GM18511 (cell line): ENCODE measurements around the gene RAP2B.
"Not testable (repeated sequence)": the region's sequence is repeated elsewhere in the genome, so short reads cannot be mapped to it uniquely, and the experiment has no call there.

Source experiments
- ATAC-seq: cut with Tn5 transposase; IDR thresholded peaks from one replicate; pipeline ENCODE4 v1.9.1; 2021; ENCODE audit warnings: mild to moderate bottlenecking, moderate library complexity; ENCODE audit not compliant: unreplicated experiment

The RAP2B gene

GRCh38 chr3:153192327-153192726, 30.3 kb downstream of the RAP2B start:
- no peak for ATAC-seq

DNA sequence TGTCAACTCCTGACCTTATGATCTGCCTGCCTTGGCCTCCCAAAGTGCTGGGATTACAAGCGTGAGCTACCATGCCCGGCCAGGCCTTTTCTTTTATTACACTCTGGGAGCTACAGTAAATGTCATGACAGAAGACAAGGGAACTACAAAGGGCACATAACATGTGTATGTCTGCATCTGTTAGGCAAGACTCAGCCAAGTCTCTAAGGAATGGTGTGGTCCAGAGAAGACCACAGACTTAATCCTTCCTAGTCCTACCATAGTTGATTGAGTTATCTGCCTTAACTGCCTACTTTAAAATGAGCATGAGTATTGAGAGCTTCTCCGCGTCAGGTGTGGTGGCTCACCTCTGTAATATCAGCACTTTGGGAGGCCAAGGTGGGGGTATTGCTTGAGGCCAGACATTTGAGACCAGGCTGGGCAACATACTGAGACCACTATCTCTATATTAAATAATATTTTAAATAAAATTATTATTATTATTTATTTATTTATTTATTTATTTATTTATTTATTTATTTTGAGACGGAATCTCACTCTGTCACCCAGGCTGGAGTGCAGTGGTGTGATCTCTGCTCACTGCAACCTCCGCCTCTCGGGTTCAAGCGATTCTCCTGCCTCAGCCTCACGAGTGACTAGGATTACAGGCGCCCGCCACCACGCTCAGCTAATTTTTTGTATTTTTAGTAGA, 31.9 kb downstream of the RAP2B start:
- not testable (repeated sequence) for ATAC-seq

DNA sequence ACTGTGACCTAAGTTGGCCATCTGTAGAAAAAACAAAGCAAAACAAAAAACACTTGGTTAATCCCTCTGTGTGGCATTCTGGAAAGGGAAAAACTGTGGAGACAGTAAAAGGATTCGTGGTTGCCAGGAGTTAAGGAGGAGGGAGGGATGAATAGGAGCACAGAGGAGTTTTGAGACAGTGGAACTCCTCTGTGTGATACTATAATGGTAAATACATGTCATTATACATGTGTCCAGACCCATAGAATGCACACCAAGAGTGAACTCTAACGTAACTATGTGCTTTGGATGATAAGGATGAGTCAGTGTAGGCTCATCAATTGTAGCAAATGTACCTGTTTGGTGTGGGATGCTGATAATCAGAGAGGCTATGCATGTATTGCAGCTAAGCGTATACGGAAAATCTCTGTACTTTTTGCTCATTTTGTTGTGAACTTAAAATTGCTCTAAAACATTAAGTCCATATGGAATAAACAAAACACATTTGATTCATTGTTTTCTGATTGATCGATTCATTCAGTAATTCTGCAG, 33.4 kb downstream of the RAP2B start:
- ATAC-seq: no peak

- ATAC-seq: no peak
Measured at GRCh38 chr3:153209596-153209995, 47.6 kb downstream of the RAP2B start.

DNA sequence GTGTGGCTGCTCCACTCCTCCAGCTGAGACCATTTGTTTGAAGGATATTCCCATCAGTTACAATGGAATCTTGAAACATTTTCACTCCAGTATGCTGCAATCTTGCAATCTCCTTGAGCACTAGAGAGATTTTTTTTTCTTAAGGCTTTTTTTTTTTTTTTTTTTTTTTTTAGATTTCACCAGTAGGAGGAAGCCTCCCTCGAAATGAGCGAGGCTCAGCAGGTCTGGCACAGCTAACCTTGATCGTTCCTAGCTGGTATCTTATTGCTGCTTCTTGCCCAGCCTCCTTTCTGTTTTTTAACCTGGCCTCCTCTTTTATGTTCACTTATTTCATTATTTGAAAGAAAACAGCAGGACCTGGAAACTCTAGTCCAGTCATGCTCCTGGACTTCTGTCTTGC, 48.1 kb downstream of the RAP2B start:
- ATAC-seq: no peak

- no peak for ATAC-seq
Measured at GRCh38 chr3:153210660-153211059, 48.6 kb downstream of the RAP2B start.

DNA sequence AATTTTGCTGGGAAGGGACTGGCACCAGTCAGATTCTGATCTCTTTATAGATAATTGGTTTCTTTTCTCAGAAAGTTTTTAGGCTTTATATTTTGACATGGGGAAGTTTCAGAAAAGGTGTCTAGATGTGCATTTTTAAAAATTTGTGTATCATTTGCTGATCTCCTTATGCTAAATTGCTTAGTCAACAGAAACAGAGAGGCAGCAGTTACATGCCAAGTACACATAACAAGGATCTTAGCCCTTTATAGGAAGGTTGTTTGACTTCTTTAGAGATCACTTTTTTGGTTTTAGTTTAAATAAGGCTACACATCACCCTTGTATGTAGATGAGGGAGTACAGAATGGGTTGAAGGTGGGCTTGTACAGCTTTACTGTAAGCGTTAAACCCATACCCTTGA, 53.5 kb downstream of the RAP2B start:
- ATAC-seq: no peak

DNA sequence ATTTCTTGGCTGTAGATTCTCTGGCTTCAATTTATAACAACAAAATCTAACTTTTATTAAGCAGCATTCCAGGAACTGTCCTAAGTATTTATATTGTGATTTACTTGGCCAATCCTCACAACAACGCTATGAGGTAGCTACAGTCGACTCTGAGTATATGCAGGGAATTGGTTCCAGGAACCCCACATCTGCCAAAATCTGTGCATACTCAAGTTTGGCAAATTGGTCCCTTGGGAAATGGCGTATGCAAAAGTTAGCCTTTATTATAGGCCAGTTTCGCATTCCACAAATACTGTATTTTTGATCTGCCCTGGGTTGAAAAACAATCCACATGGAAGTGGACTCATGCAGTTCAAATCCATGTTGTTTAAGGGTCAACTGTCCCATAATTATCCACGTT, 53.9 kb downstream of the RAP2B start:
- ATAC-seq: no peak

DNA sequence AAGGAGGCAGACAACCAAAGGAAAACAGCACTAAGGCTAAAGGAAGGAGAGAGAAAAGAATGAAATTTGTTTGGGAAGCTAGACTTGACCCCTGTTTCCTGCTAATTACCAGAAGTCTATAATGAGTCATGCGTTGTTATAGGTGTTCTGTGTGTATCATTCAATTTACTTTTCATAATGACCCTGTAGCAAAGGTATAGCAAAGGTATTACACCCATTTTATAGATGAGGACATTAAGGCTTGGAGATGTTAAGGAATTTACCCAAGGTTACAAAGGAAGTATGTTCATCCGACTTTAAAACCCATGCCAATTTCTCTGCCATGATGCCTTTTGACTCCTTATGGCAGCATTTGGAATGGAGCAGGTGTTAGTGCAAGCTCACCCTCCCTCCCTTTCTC, 54.9 kb downstream of the RAP2B start:
- ATAC-seq: no peak

- ATAC-seq: no peak
Measured at GRCh38 chr3:153219146-153219545, 57.1 kb downstream of the RAP2B start.
